DMS153 treated with DMSO at 0.1 percent for 48 hours (cell line): ENCODE measurements around the gene ITIH4.

Experiments
- DNase-seq: peaks from one replicate; lab custom pipeline; 2025; ENCODE audit not compliant: unreplicated experiment; lab: John Stamatoyannopoulos, UW

Gene ITIH4

DNA sequence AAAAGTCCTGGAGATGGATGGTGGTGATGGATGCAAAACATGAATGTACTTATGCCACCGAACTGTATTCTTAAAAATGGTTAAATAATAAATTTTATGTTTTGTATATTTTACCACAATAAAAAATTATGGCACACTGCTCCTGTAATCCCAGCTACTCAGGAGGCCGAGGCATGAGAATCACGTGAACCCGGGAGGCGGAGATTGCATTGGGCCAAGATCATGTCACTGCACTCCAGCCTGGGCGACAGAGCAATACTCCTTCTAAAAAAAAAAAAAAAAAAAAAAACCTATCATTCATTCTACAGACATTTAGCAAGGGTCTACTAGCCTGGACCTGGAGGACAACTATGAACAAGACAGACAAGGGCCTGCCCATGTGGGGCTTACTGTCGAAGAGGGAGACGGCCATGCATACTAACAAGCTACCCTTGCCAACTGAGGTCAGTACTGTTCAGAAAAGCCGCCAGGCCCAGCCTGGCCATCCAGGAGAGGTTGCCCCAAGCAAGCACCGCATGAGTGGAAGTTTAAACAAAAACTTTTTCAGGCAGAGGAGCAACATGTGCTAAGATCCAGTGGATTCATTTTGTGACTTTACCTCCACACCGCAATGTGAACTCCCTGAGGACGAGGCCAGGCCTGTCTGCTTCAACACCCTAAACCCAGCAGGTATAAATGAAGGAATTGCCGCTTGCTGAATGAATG is 57.0 kb downstream of the ITIH4 start:
- no peak for DNase-seq

DNA sequence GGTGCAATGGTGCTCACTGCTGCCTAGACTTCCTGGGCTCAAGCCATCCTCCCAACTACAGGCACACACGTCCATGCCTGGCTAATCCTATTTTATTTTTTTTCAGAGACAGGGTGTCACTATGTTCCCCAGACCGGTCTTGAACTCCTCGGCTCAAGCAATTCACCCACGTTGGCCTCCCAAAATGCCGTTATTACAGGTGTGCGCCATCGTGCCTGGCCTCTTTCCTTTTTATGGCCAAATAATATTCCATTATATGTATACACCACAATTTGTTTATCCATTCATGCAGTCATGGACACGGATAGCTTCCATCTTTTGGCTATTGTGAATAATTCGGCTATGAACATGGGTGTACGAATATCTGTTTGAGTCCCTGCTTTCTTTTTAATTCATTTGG is 58.8 kb downstream of the ITIH4 start:
- no peak for DNase-seq

DNA sequence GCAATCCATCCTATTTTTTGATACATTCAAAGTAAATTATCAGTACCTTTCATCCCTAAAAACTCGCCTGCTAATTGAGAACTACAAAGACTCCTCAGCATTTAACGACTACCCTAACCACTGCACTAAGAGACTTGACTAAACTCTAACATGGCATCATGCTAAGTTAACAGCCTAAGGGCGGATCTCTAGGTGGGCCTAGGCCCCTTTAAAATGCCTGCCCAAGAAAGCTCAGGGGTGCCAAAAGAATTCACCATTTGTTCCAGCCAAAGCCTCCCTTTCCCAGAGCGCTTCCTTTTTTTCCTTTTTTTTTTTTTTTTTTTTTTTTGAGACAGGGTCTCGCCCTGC is 59.2 kb downstream of the ITIH4 start:
- no peak for DNase-seq

DNA sequence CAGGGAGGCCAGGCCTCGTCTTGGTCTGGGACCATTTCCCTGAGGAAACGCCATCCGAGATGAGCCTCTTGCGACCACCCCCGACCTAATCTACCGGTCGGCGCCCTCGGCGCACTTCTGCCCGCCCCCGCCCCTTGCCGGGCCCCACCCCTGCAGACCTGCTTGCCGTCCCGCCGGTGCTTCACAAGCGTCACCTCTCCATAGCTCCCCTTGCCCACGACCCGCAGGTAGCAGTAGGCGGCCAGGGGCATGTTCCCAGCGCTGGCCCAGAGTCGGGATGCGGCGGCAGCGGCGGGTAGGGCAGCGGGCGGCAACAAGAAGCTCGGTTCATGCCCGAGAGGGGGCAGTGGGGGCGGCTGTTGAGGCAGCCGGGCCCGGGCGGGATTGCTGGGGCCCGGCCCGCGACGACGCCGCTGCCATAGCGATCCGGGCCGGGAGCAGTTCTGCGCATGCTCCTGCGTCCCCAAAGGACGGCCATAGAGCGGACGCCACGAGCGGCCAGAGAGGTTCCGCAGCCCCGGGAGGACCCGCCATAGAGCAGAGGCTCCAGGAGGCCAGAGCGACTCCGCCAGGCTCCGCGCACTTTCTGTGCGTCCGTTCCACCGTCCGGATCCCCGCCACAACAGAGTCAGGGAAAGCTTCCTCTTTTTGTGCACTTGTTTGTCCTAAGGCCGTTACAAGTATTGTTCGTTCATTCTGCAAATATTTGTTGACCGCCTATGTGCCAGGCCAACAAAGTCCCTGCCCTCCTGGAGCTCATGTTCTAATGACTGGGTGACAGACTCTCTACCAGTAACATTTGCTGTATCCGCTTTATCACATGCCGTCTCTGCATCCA is 59.8 kb downstream of the ITIH4 start, which contains the start of gene NEK4:
TSS of gene NEK4 (minus strand) at position 445 of the 838 bp plus-strand sequence. CDS start at position 251, 194 bp downstream.
- peak; percentile 28 for DNase-seq

DNA sequence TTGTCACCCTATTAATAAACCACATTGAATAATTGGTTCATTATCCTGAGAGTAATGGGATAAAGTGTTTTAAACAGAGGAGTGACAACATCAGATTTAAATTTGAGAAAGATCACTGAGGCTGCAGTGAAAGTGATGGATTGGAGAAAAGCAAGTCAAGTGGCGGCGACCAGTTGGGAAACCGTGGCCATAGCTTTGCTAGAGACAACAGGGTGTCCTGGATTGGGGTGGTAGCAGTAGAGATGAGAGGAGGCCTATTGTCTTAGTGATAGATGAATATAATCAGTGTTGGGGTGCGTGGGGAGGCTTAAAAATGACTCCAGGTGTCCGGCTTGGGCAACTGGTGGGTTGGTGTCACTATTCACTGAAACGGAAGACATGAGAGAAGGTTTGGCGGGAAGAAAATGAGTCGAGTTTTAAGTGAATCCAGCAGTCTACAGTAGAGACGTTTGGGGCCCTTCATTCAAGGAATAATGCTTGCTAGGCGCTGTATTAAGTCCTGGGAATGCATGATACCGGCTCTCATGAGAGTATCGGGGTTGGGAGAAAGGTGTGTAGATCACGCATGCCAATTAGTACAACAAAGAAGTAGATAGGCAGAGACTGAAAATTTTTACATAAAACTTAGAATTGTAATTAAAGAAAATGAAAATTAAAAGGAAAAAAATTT is 60.6 kb downstream of the ITIH4 start:
- DNase-seq = no peak

DNA sequence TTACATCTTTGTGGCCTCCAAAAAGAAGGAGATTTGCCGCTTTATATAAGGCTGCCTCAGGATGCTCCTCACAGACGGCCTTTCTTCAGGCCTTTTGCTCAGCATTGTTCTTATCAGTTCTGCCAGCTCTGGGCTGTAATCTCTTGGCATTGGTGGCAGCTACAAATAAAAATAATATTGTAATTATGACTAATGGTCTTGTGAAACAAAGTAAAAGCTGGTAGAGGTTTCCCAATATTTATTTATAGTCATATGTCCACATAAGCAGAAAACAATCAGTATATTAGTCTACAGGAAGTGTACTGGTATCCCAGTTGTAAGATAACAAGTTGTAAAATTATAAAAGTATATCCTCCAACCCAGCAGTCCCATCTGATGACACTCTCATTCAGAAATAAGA is 67.0 kb downstream of the ITIH4 start:
- no peak for DNase-seq
